HCT116 (cell line): ENCODE results near the gene SLC27A4.

Experiments used
- ATF3 ChIP-seq: IDR thresholded peaks from 2 replicates; pipeline ENCODE4 v1.6.1; 2012
- EZH2 ChIP-seq: fragments of 200-600 bp; sonication (generic); IDR thresholded peaks from 2 replicates; pipeline ENCODE4 v1.6.1; 2017; ENCODE audit warnings: antibody characterized with exemption, mixed run types
- EZH2phosphoT487 ChIP-seq: fragments of 200-600 bp; IDR thresholded peaks from 2 replicates; pipeline ENCODE4 v1.6.1; 2018; ENCODE audit warnings: antibody characterized with exemption, borderline replicate concordance
- POLR2A ChIP-seq: IDR thresholded peaks from 2 replicates; pipeline ENCODE4 v1.7.0; 2011; ENCODE audit warnings: borderline replicate concordance; ENCODE audit not compliant: insufficient read depth, insufficient read length; ENCODE audit errors: extremely low read depth
- ZBTB33 ChIP-seq: IDR thresholded peaks from 2 replicates; pipeline ENCODE4 v1.6.1; 2011; ENCODE audit warnings: mild to moderate bottlenecking, low read length, moderate library complexity; ENCODE audit not compliant: insufficient replicate concordance; ENCODE audit errors: extremely low read depth
- TF ChIP-seq, protein P1 (sequence below): IDR thresholded peaks from 2 replicates; pipeline ENCODE4 v1.6.1; 2012
- TF ChIP-seq, protein P2 (sequence below), 3 experiments: fragments of 200-600 bp in 1 of 3; sonication (generic) in 1 of 3; IDR thresholded peaks in 2 of 3; conservative IDR thresholded peaks in 1 of 3; 2 replicates each; pipeline ENCODE4 v1.5.1; 2012 to 2017; ENCODE audit warnings: low read depth in 2 of 3, low read length in 2 of 3, antibody characterized with exemption in 1 of 3, borderline replicate concordance in 1 of 3, control low read depth in 1 of 3, mild to moderate bottlenecking in 1 of 3, mixed read lengths in 1 of 3, mixed run types in 1 of 3, moderate library complexity in 1 of 3; ENCODE audit not compliant: insufficient read depth in 1 of 3

DNA sequence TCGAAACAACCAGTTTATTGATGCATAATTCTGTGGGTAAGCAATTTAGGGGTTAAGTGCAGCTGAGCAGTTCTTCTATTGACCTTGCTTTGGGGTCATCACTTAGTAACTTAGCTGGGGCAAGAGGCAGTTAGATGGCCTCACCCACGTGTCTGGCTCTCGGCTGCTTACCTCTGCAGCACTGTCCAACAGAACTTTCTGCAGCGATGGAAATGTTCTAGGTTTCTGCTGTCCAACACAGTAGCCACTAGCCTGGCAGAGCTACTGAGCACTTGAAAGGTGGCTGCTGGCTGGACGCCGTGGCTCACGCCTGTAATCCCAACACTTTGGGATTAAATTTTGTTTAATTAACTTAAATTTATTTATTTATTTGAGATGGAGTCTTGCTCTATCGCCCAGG lies 17.8 kb downstream of the SLC27A4 start:
- TF ChIP-seq, protein P1, sequence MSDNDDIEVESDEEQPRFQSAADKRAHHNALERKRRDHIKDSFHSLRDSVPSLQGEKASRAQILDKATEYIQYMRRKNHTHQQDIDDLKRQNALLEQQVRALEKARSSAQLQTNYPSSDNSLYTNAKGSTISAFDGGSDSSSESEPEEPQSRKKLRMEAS: no peak
- no peak for TF ChIP-seq ATF3
- TF ChIP-seq EZH2: no peak
- TF ChIP-seq, protein P2, sequence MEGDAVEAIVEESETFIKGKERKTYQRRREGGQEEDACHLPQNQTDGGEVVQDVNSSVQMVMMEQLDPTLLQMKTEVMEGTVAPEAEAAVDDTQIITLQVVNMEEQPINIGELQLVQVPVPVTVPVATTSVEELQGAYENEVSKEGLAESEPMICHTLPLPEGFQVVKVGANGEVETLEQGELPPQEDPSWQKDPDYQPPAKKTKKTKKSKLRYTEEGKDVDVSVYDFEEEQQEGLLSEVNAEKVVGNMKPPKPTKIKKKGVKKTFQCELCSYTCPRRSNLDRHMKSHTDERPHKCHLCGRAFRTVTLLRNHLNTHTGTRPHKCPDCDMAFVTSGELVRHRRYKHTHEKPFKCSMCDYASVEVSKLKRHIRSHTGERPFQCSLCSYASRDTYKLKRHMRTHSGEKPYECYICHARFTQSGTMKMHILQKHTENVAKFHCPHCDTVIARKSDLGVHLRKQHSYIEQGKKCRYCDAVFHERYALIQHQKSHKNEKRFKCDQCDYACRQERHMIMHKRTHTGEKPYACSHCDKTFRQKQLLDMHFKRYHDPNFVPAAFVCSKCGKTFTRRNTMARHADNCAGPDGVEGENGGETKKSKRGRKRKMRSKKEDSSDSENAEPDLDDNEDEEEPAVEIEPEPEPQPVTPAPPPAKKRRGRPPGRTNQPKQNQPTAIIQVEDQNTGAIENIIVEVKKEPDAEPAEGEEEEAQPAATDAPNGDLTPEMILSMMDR (IDR thresholded peaks at IDR 0.05 in 2 of 3, conservative IDR thresholded peaks at IDR 0.05 in 1 of 3; ENCODE audit: borderline replicate concordance in 1 of 3, insufficient read depth in 1 of 3, low read depth in 2 of 3, low read length in 2 of 3): no peak
- TF ChIP-seq ZBTB33: no peak
- TF ChIP-seq EZH2phosphoT487: no peak
- TF ChIP-seq POLR2A: no peak
